Mucosa of stomach (tissue), 1 donor: ENCODE results near the gene DUSP28.

Source experiments
- H3K27me3 ChIP-seq: one replicate; pipeline ENCODE4 v1.7.0; 2013; ENCODE audit warnings: mild to moderate bottlenecking, low read length; ENCODE audit not compliant: control insufficient read depth, insufficient read depth
- H3K36me3 ChIP-seq: one replicate; pipeline ENCODE4 v1.7.0; 2013; ENCODE audit warnings: low read length; ENCODE audit not compliant: control insufficient read depth, insufficient read depth
- H3K4me1 ChIP-seq: one replicate; pipeline ENCODE4 v1.7.0; 2013; ENCODE audit warnings: mild to moderate bottlenecking, low read length; ENCODE audit not compliant: control insufficient read depth, insufficient read depth
- H3K4me3 ChIP-seq: one replicate; pipeline ENCODE4 v1.7.0; 2013; ENCODE audit warnings: low read length
- H3K9ac ChIP-seq: one replicate; pipeline ENCODE4 v1.7.0; 2013; ENCODE audit warnings: mild to moderate bottlenecking, low read length, moderate library complexity
- H3K9me3 ChIP-seq: one replicate; pipeline ENCODE4 v1.7.0; 2013; ENCODE audit warnings: mild to moderate bottlenecking, low read length, moderate library complexity; ENCODE audit not compliant: control insufficient read depth
- donor health status: Pancreatic carcinoma.

Gene DUSP28

GRCh38 chr2:240565333-240566202 is 5.4 kb downstream of the DUSP28 start:
- Histone ChIP-seq H3K9ac (peak overlapping the region; percentile 67), H3K4me1 (peaks cover 75% of the 10 kb centered on the region), H3K36me3 (no peaks in the 10 kb centered on the region), H3K27me3 (no peaks in the 10 kb centered on the region), H3K9me3 (no peaks in the 10 kb centered on the region), H3K4me3 (peak overlapping the region; percentile 21)

- no peaks in the 10 kb centered on the region for H3K27me3 ChIP-seq
- peaks cover 80% of the 10 kb centered on the region for H3K4me1 ChIP-seq
- H3K36me3 ChIP-seq = no peaks in the 10 kb centered on the region
- peak overlapping the region; percentile 81 for H3K9ac ChIP-seq
- no peaks in the 10 kb centered on the region for H3K9me3 ChIP-seq
- H3K4me3 ChIP-seq = peak overlapping the region; percentile 44
Observed at GRCh38 chr2:240566203-240567136, 6.3 kb downstream of the DUSP28 start.

- Histone ChIP-seq H3K27me3 (no peaks in the 10 kb centered on the region), H3K4me3 (peak overlapping the region; percentile 44), H3K4me1 (peaks cover 72% of the 10 kb centered on the region), H3K9me3 (no peaks in the 10 kb centered on the region), H3K36me3 (no peaks in the 10 kb centered on the region), H3K9ac (peak overlapping the region; percentile 81)
Observed at GRCh38 chr2:240567137-240567871, 7.1 kb downstream of the DUSP28 start.

GRCh38 chr2:240567872-240568677 is 7.9 kb downstream of the DUSP28 start, which contains the start of gene RNPEPL1:
Gene RNPEPL1, plus strand, starts transcription at chr2:240568484. Its CDS starts 103 bp downstream, at chr2:240568587.
- Histone ChIP-seq H3K4me3 (peak within 1 kb of the TSS; percentile 87), H3K36me3 (no peaks in the 10 kb centered on the region), H3K4me1 (peaks cover 65% of the 10 kb centered on the region), H3K9ac (peak within 1 kb of the TSS; percentile 81), H3K27me3 (no peaks in the 10 kb centered on the region), H3K9me3 (no peaks in the 10 kb centered on the region)

- H3K9me3 ChIP-seq = no peaks in the 10 kb centered on the region
- H3K4me1 ChIP-seq = peaks cover 60% of the 10 kb centered on the region
- peak overlapping the region; percentile 87 for H3K4me3 ChIP-seq
- H3K36me3 ChIP-seq = no peaks in the 10 kb centered on the region
- H3K27me3 ChIP-seq = no peaks in the 10 kb centered on the region
- H3K9ac ChIP-seq = peak overlapping the region; percentile 78
Observed at GRCh38 chr2:240568678-240569522, 8.7 kb downstream of the DUSP28 start.

GRCh38 chr2:240569523-240569997 is 9.4 kb downstream of the DUSP28 start:
- H3K36me3 ChIP-seq = peaks cover 3% of the 10 kb centered on the region
- peak overlapping the region; percentile 87 for H3K4me3 ChIP-seq
- H3K9me3 ChIP-seq = no peaks in the 10 kb centered on the region
- H3K9ac ChIP-seq = peak overlapping the region; percentile 78
- no peaks in the 10 kb centered on the region for H3K27me3 ChIP-seq
- H3K4me1 ChIP-seq = peaks cover 53% of the 10 kb centered on the region

GRCh38 chr2:240569998-240570530 is 9.9 kb downstream of the DUSP28 start:
- H3K27me3 ChIP-seq = no peaks in the 10 kb centered on the region
- peaks cover 8% of the 10 kb centered on the region for H3K36me3 ChIP-seq
- H3K9me3 ChIP-seq = no peaks in the 10 kb centered on the region
- H3K4me1 ChIP-seq = peaks cover 48% of the 10 kb centered on the region
- peak overlapping the region; percentile 87 for H3K4me3 ChIP-seq
- H3K9ac ChIP-seq = peak overlapping the region; percentile 78

GRCh38 chr2:240570531-240571313 is 10.6 kb downstream of the DUSP28 start:
- peaks cover 42% of the 10 kb centered on the region for H3K4me1 ChIP-seq
- H3K9ac ChIP-seq = peak overlapping the region; percentile 34
- peaks cover 13% of the 10 kb centered on the region for H3K36me3 ChIP-seq
- no peaks in the 10 kb centered on the region for H3K9me3 ChIP-seq
- H3K27me3 ChIP-seq = no peaks in the 10 kb centered on the region
- H3K4me3 ChIP-seq = no peak overlapping the region

- Histone ChIP-seq H3K4me3 (no peak overlapping the region), H3K27me3 (no peaks in the 10 kb centered on the region), H3K36me3 (peaks cover 15% of the 10 kb centered on the region), H3K4me1 (peaks cover 36% of the 10 kb centered on the region), H3K9me3 (no peaks in the 10 kb centered on the region), H3K9ac (peak overlapping the region; percentile 34)
Observed at GRCh38 chr2:240571314-240571973, 11.3 kb downstream of the DUSP28 start.
